Nephron (organoid): ENCODE data around the gene CAPS.
A peak's percentile ranks its signal among the peaks of the same experiment; 100 is the strongest.

ENCODE experiments used
- H3K27ac Mint-ChIP-seq, 3 experiments: 2 replicates each; pipeline ENCODE4 v1.8.0; 2020; ENCODE audit warnings: mixed read lengths in 3 of 3, mild to moderate bottlenecking in 2 of 3, moderate library complexity in 1 of 3
- H3K27me3 Mint-ChIP-seq: 2 replicates; pipeline ENCODE4 v1.8.0; 2021; ENCODE audit warnings: low read depth, mild to moderate bottlenecking, moderate library complexity, mixed read lengths
- H3K36me3 Mint-ChIP-seq: 2 replicates; pipeline ENCODE4 v1.8.0; 2020; ENCODE audit warnings: low read depth, mixed read lengths
- H3K4me1 Mint-ChIP-seq: 2 replicates; pipeline ENCODE4 v1.8.0; 2020; ENCODE audit warnings: mixed read lengths
- H3K4me3 Mint-ChIP-seq, 3 experiments: 2 replicates each; pipeline ENCODE4 v1.8.0; 2020; ENCODE audit warnings: mild to moderate bottlenecking in 3 of 3, mixed read lengths in 3 of 3, moderate library complexity in 2 of 3
- H3K9me3 Mint-ChIP-seq: 2 replicates; pipeline ENCODE4 v1.8.0; 2020; ENCODE audit warnings: mixed read lengths
- TF ChIP-seq, protein P1 (sequence below), 3 experiments: fragments of 200-600 bp; sonication (generic); IDR thresholded peaks; one replicate each; pipeline ENCODE4 v1.5.0; 2021; ENCODE audit warnings: antibody characterized with exemption in 3 of 3; ENCODE audit not compliant: unreplicated experiment in 3 of 3

CAPS gene

GRCh38 chr19:5891572-5891937 is 22.5 kb upstream of the CAPS start:
- no peaks in the 10 kb centered on the region for H3K9me3 Mint-ChIP-seq
- peaks cover 3% of the 10 kb centered on the region for H3K27me3 Mint-ChIP-seq
- no peak overlapping the region for H3K27ac Mint-ChIP-seq
- H3K4me1 Mint-ChIP-seq, result no peaks in the 10 kb centered on the region
- TF ChIP-seq, protein P1, sequence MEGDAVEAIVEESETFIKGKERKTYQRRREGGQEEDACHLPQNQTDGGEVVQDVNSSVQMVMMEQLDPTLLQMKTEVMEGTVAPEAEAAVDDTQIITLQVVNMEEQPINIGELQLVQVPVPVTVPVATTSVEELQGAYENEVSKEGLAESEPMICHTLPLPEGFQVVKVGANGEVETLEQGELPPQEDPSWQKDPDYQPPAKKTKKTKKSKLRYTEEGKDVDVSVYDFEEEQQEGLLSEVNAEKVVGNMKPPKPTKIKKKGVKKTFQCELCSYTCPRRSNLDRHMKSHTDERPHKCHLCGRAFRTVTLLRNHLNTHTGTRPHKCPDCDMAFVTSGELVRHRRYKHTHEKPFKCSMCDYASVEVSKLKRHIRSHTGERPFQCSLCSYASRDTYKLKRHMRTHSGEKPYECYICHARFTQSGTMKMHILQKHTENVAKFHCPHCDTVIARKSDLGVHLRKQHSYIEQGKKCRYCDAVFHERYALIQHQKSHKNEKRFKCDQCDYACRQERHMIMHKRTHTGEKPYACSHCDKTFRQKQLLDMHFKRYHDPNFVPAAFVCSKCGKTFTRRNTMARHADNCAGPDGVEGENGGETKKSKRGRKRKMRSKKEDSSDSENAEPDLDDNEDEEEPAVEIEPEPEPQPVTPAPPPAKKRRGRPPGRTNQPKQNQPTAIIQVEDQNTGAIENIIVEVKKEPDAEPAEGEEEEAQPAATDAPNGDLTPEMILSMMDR (IDR thresholded peaks at IDR 0.05; ENCODE audit: unreplicated experiment in 3 of 3), result no peak
- no peak overlapping the region for H3K4me3 Mint-ChIP-seq
- peaks cover 3% of the 10 kb centered on the region for H3K36me3 Mint-ChIP-seq

- Mint-ChIP-seq H3K4me1 (no peaks in the 10 kb centered on the region), H3K27ac (no peak overlapping the region), H3K36me3 (peaks cover 3% of the 10 kb centered on the region), H3K27me3 (peaks cover 3% of the 10 kb centered on the region), H3K9me3 (no peaks in the 10 kb centered on the region), H3K4me3 (no peak overlapping the region)
- TF ChIP-seq, protein P1 (IDR thresholded peaks at IDR 0.05; ENCODE audit: unreplicated experiment in 3 of 3), result peak; percentile 73 to 78 (median 78)
Measured at GRCh38 chr19:5891938-5892771, 21.9 kb upstream of the CAPS start.

DNA sequence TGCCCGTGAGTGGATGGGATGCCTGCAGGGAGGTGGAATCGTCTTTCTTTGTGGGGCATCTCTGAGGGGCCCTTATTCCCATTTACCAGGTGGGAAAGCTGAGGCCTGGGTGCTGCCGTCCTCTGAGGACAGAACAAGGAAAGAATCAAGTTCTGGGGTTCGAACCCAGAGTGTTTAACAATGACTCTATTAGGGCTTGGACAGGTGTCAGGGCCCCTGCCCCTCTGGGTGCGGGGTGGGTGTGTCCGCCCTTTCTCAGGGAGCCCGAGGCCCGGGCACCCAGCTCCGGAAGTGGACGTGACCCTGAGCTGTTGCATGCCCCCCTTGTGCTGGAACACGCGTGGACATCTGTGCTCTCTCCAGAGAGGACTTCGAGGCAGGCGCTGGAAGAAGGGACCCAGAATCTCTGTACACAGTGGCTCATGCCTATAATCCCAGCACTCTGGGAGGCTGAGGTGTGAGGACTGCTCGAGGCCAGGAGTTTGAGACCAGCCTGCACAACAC is 21.2 kb upstream of the CAPS start:
- Mint-ChIP-seq H3K36me3 (peaks cover 3% of the 10 kb centered on the region), H3K27ac (no peak overlapping the region), H3K4me3 (no peak overlapping the region), H3K9me3 (no peaks in the 10 kb centered on the region), H3K4me1 (no peaks in the 10 kb centered on the region), H3K27me3 (peaks cover 3% of the 10 kb centered on the region)
- TF ChIP-seq, protein P1 (IDR thresholded peaks at IDR 0.05; ENCODE audit: unreplicated experiment in 3 of 3), result peak in 1 of 3 experiments; percentile 24

GRCh38 chr19:5893296-5893903 is 20.7 kb upstream of the CAPS start:
- TF ChIP-seq, protein P1 (IDR thresholded peaks at IDR 0.05; ENCODE audit: unreplicated experiment in 3 of 3), result no peak
- Mint-ChIP-seq H3K27me3 (peaks cover 3% of the 10 kb centered on the region), H3K27ac (peak overlapping the region in 1 of 3 experiments; percentile 22), H3K36me3 (peaks cover 3% of the 10 kb centered on the region), H3K4me1 (no peaks in the 10 kb centered on the region), H3K4me3 (no peak overlapping the region), H3K9me3 (no peaks in the 10 kb centered on the region)

DNA sequence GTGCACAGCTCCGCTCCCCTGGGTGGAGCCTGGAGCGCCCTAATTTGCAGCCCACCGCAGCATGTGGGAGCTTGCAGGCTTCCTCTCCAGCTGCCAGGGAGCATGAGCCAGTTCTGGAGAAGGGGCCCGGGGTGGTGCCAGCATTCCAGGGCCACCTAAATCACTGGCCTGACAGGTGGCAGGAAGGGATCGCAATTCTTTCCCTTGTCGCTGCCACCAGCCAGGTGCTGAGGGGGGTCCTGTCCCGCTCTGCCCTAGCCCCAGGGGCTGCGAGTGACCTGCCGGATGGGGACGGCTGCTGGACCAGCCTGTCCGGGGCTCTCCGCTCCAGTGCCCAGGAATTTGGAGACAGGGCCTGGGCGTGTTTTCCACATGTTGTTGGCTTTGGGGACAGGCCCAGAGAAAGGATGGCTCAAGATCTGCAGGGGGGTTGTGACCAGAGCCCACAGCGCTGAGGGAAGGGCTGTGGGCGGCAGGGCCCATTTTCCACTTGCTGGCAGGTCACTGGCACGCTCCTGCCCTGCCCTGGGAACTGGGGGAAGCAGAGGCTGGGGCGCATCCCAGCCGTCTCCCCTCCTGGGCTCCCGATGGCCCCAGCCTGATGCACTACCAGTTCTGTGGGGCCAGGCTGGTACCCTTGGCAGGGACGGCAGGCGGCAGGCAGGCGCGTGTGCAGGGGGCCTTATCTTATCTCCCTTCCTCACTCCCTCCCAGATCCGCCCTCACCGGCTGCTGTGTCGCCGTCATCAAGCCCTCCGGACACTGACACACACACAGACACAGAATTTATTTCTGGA is 19.9 kb upstream of the CAPS start:
- Mint-ChIP-seq H3K4me1 (no peaks in the 10 kb centered on the region), H3K27me3 (peaks cover 3% of the 10 kb centered on the region), H3K27ac (no peak overlapping the region), H3K4me3 (no peak overlapping the region), H3K9me3 (no peaks in the 10 kb centered on the region), H3K36me3 (peaks cover 3% of the 10 kb centered on the region)
- TF ChIP-seq, protein P1 (IDR thresholded peaks at IDR 0.05; ENCODE audit: unreplicated experiment in 3 of 3), result no peak
